Hepatocyte (in vitro differentiated cells): Measurements from ENCODE around the gene ADGRV1.

Experiments used
- EZH2 ChIP-seq: fragments of 200-600 bp; sonication (generic); IDR thresholded peaks from 2 replicates; pipeline ENCODE4 v1.6.1; 2016; ENCODE audit warnings: antibody characterized with exemption, mild to moderate bottlenecking, borderline replicate concordance
- TF ChIP-seq, protein P1 (sequence below): fragments of 200-600 bp; sonication (generic); IDR thresholded peaks from 2 replicates; pipeline ENCODE4 v1.5.1; 2016; ENCODE audit warnings: antibody characterized with exemption, mild to moderate bottlenecking; ENCODE audit not compliant: poor library complexity

GRCh38 chr5:90570034-90570433, 11.4 kb downstream of the ADGRV1 start:
- TF ChIP-seq, protein P1, sequence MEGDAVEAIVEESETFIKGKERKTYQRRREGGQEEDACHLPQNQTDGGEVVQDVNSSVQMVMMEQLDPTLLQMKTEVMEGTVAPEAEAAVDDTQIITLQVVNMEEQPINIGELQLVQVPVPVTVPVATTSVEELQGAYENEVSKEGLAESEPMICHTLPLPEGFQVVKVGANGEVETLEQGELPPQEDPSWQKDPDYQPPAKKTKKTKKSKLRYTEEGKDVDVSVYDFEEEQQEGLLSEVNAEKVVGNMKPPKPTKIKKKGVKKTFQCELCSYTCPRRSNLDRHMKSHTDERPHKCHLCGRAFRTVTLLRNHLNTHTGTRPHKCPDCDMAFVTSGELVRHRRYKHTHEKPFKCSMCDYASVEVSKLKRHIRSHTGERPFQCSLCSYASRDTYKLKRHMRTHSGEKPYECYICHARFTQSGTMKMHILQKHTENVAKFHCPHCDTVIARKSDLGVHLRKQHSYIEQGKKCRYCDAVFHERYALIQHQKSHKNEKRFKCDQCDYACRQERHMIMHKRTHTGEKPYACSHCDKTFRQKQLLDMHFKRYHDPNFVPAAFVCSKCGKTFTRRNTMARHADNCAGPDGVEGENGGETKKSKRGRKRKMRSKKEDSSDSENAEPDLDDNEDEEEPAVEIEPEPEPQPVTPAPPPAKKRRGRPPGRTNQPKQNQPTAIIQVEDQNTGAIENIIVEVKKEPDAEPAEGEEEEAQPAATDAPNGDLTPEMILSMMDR = no peak
- TF ChIP-seq EZH2 = no peak
